Umbilical cord (tissue), 2 donors: Measurements from ENCODE around the gene TNFRSF19. TPM values are rescaled to one million over a fixed set of nuclear protein-coding genes. Genes with fewer than 3 reads are reported as not detected.
"Not testable (repeated sequence)": the region's sequence is repeated elsewhere in the genome, so short reads cannot be mapped to it uniquely, and the experiment has no call there.

ENCODE experiments used
- DNase-seq: peaks from one replicate; pipeline ENCODE4 v3.0.0-alpha.2; 2015; ENCODE audit warnings: low spot score
- total RNA-seq: library from RNA; depleted of rRNA; stranded (reverse); fragments of >200 nt; gene quantifications from one replicate; pipeline ENCODE4 v1.2.3, GENCODE V29; 2014; ENCODE audit warnings: low replicate concordance; ENCODE audit not compliant: insufficient read depth

The TNFRSF19 gene
- total RNA-seq, 1 donor from 2014 or later: 11.8 TPM

DNA sequence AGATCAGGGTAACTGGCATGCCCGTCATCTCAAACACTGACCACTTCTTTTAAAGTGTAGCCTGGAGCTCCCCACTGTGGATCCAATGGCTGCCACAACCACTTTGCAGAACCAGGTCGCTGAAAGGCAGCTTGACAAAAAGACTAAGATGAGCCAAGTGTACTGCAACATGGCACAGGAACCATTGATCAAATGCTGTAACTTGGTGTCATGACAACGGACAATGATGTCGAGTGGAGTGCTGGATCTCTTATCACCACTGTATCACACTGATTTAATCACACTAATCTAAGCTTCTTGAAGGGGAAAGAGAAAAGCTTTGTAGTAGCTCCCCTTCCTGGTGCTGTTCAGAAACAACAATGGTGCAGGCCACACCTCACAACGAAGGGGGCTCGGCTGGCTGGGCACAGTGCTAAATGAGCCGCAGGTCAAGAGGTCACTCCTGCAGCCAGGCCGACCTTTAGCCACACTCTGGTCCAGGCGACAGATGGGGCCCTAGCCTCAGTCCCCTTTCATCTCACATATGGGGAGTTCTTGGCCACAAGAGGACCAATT, 2.2 kb upstream of the TNFRSF19 start:
- no peak for DNase-seq

DNA sequence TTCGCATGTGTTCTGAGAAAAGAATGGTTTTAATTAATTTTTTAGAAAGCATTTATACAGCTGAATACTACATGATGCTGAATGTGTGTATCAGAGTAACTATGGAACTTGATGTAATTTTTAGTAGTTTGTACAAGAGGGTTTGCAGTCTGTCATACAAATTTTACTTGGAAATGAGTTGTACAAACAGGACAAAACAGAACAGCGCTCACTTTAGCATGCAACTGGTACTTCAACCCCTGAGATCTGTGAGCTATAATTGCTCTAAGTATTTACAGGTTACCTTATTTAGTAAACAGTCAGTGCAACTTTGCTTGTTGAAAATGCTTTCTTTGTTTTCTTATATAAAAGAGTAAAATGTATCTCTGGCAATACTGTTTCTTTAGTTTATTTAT, 706 bp downstream of the TNFRSF19 start:
- peak; percentile 65 for DNase-seq

DNA sequence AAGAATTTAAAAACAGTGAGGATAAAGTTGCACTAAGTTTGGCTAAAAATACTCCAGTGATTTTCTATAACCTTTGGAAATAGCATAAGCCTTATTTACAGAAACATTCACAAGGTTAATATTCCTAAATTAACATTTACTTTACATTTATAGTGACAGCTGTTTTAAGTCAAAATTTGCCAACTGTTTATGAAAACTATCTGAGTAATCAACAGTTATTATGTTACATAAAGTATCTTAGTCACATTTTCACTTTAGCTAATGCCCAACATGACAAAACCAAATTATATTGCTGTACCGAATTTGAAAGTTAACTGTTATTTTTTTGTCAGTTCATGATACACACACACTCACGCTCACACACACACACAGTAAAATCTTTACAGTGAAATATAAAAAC, 1.2 kb downstream of the TNFRSF19 start:
- no peak for DNase-seq

DNA sequence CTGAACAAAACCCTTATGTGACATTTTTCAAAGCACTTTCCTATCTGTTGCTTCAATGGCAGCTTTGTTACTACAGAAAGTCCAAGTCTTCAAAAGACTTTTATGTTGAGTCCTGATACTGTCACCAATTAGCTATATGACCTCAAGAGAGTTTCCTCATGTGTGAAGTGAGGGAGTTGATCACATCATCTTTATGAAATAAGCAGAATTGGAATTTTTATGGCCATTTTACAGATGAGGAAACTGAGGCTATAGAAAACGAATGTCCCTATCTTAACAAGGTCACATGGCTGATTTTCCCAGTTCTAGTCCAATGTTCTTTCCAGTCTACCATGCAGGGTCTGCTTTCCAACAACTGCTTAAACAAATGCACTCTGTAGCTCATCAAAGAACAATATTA, 2.6 kb downstream of the TNFRSF19 start:
- no peak for DNase-seq

DNA sequence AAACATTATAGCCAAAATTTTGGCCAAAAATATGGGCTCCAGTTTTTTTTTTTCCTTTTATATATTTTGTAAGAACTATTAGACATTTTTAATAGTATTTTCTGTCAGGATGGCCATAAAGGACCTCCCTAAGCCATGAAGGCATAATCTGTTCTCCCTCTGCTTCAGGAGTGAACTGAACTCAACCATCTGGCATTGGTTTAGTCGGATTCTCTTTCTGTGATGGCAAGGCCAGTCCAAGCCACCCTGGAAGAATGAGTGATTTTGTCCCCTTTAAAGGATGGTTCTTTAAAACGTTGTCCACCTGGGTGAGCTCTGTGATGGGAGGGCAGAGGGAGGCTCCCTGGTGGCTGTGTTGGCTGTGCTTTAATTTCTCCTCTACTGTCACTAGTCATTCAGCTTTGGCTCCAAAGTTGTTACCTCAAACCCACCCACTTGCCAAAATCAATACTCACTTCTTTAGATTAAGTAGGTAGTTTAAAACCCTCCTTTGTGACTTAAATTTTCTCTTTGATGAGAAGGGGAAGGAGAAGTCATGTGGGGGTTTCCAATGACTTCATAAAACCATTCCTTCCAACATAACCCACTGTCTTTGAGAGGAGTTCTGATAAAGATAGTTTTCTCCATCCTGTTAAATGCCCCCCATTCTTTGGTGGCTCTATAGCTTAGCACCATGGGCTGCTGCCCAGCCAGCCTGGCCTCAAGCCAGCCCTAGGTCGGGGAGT, 4.4 kb downstream of the TNFRSF19 start:
- no peak for DNase-seq

DNA sequence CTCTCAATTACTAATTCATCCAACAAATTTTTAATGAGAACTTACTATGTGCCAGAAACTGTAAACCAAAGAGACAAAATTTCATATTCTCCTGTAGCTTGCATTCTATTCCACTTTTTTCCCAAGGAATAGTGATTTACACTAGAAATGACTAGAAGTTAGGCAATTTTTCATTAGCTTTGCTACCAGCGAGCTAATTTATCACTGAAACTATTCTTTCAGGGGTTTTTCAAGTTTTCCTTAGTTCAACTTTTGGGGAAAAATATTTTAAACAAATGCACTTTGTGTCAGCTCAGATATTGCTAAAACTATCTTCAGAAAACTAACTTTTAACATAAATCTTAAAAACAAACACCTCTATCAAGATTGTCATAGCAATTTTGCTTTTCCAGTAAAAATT, 5.4 kb downstream of the TNFRSF19 start:
- DNase-seq: no peak

DNA sequence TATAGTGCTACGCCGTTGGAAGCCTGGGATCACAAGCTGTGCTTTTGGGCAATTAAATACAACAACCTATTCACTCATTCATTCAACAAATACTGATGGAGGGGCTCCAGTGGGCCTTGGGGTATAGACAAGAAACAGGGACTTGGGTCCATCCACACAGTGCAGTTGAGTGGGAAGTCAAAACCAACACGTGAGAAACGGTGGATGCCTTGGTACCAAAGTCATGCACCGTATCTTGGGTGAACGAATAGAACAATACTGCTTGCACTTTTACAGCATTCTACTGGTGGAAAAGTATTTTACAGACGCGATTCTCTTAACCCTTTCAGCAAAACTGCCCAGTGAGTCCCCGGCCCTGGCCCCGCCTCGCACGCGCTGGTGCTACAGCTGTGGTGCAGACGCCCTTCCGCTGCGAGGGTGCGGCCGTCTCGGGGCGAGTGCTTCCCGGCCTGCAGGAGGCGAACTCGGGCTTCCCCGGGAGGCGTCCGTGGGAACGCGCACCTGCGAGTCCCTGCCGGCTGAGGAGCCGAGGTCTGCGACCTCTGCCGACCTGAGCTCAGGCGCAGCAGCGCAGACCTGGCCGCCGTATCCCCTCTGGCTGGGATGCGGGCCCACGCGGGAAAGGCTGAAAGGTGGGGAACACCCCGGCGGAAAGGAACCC, 8.3 kb downstream of the TNFRSF19 start:
- peak; percentile 73 for DNase-seq

DNA sequence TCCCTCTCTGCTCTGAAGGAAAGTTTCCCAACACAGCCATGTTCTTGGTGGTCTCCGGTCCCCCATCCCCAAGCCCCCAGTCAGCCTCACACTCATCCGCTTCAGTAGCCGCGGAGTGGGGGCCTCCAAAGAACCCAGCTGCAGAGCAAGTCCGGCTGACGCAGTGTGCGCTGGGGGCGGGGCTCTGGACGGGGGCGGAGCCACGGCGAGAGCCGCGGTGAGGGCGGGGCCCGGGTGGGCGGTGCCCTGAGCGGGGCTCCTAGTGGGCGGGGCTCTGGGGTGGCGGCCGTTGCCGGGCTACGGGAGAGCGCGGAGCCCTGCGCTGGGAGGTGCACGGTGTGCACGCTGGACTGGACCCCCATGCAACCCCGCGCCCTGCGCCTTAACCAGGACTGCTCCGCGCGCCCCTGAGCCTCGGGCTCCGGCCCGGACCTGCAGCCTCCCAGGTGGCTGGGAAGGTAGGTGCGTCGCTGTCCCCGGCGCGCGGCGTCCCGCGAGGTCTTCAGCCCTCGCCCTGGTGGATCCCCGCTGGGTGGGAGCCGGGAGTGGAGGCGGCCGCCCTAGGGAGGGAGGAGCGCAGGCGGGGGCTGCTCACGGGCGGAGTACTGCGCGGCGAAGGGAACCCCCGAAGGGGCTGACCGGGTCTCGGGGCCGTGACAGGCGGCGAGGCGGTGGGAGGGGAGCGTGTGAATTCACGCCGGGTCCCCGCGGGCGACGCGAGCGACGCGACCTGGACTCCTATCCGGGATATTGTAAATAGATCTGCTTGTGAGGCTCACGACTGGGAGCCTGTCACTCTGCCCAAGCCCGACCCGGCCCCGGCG, 9.1 kb downstream of the TNFRSF19 start:
- DNase-seq: peak; percentile 93

DNA sequence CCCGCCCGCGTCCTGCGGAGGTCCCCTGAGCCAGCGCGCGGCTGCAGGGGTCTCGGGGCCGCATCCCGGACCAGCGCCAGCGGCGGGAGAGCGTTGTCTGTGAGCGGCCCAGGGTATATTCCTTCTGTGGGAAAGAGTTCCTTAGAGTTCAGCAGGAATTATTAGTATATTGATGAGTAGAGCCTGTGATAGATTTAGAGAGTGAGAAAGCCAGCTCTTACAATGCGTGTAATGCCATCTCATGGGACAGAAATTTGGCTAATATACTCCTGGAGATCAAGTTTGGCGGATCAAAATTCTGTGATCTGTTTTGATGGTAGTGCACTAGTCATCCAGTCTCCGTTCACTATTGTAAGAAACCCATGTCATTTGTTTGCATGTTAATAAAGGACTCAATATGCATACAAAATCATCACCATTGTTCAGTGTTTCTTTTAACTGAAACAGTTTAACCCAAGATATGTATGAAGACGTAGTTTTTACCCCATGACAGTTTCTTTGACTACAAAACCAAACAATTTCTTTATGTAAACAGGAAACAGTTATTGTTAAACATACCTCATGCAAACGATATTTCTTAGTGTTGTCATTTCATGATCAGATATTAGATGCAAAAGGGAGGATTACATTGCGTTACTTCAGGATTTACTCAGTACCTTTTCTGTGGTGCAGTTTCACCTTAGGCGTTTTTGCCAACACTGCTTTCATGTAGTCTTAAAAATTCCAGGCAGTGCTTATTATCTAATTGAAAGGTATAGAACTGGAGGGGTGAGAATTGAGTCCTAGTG, 9.9 kb downstream of the TNFRSF19 start:
- no peak for DNase-seq

DNA sequence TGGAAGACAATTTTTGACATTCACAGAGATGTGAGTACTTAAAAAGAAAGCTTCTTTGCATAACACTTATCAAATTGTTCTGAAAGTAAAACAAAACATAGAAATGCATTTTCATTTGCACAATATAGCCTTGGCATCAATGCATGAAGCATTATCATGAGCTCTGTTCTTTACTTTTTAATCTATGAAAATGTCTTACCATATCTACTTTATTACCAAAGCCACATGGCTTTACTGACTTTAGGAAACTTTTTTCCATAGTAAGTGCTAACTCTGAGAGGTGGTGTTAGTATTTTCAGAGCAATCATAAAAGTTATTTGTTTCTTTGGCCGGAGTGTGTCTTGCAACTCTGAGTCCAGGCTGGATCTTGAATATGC, 10.5 kb downstream of the TNFRSF19 start:
- DNase-seq: peak; percentile 52

DNA sequence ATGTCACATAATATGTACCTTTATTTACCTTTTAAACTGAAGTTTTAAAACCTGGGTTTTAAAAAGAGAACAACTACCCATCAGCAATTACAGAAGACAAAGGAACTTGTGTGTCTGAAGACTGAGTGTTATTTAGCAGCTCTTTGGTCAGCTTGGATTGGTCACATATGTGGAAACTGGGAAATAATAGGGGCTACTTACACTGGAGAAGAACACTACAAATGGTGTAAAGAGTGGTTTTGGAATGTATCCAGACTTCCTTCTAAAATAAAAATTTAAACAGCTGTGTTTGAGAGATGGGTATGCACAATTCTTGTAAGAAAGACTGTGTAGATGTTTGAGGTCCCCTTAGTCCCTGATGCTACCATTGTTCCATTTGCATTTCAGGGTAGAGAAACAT, 13.3 kb downstream of the TNFRSF19 start:
- no peak for DNase-seq

DNA sequence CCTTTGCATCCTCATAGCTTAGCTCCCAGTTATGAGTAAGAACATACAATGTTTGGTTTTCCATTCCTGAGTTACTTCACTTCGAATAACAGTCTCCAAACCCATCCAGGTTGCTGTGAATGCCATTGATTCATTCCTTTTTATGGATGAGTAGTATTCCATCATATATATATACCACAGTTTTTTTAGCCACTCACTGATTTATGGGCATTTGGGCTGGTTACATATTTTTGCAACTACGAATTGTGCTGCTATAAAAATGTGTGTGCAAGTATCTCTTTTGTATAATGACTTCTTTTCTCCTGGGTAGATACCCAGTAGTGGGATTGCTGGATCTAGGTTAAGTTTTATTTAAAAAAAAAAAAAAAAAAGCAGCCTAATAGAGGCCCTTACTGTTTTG, 14.1 kb downstream of the TNFRSF19 start:
- DNase-seq: no peak

DNA sequence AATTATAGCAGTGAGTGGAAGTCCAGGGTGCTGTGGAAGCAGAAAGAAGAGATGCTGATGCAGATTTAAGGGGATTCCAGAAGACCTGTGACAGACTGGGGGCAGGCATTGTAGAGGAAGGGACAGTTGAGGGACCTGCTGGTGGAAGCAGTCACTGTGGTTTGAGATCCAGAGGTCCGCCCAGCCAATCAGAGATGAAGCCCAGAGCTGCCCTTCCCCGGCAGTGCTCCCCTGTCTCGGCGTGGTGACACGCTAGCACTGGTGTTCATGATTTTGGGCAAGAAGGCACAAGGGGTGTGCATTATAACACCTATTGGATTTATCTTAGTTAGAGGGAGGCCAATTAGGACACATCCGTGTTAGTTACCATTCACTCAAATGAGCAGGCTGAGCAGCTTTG, 16.1 kb downstream of the TNFRSF19 start:
- DNase-seq: no peak

DNA sequence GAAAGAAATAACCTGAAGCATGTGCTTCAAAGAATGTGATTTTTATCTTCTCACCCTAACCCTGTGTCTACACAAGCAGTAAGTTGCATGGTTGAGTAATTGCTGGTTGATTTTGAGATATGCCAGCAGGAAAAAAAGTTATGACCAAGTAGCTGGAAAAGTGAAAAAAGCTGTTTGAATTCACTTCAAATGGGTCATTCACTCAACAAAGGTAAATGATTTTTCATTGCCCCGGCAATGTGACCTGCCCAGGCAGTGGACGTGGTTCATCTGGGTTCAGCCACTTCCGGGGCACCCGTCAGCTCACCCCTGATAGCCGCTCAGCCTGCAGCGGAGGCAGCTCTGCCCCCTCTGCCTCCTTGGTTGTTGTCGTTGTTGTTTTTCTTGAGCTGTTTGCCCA, 18.5 kb downstream of the TNFRSF19 start:
- no peak for DNase-seq

DNA sequence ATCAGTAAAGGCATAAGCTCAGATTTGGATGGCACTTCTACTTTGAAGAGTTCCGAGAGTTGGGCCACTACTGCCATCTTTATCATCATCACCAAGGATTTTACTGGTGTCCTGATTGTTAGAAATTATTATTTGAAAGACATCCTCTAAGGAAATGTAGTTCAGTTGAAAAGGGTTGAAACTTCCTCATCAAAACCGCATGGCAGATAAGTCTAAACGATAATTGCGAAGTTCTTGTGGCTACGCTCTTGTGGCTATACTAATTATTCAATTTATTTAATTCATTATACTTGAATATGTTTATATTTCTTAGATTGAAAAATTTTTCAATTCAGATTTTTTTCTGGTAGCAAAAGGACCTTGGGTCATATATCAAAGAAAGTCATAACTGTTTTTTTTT, 22.4 kb downstream of the TNFRSF19 start:
- no peak for DNase-seq

DNA sequence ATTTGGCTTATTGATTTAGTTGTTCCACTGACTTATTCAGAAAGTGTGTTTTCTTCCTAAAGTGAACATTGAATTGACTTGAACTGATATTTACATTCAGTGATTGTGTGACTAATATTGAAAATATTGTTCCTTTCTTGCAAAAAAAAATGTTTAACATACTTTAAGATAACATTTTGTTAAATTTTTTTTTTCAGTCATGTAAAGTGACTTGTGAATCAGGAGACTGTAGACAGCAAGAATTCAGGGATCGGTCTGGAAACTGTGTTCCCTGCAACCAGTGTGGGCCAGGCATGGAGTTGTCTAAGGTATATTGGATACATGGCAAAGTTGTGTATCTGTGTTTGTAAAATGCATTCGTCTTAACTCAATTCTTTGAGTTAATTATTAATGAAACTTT, 22.9 kb downstream of the TNFRSF19 start:
- no peak for DNase-seq

DNA sequence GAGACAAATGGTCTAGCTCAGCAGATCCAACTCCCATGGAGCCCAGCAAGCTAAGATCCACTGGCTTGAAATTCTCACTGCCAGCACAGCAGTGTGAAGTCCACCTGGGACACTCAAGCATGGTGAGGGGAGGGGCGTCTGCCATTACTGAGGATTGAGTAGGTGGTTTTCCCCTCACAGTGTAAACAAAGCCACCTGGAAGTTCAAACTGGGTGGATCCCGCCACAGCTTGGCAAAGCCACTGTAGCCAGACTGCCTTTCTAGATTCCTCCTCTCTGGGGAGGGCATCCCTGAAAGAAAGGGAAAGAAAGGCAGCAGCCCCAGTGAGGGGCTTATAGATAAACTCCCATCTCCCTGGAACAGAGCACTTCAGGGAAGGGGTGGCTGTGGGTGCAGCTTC, 24.1 kb downstream of the TNFRSF19 start:
- not testable (repeated sequence) for DNase-seq

DNA sequence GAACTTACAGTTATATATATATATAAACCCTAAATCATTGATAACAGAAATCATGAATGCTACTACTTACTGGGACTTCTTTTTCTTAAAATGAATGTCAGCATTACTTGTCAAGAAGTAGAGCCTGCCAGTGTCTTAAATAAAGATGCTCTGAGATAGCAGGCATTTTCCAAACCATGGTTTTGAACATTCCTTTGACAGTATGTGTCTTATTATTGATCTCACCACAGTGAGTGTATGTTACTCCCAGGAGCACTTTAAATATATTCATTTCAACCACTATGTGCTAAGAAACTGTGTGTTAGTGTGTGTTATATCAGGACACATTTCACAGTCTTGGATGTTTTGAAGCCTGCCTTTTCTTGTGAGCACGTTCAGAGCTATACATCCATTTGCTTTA, 28.2 kb downstream of the TNFRSF19 start:
- no peak for DNase-seq

DNA sequence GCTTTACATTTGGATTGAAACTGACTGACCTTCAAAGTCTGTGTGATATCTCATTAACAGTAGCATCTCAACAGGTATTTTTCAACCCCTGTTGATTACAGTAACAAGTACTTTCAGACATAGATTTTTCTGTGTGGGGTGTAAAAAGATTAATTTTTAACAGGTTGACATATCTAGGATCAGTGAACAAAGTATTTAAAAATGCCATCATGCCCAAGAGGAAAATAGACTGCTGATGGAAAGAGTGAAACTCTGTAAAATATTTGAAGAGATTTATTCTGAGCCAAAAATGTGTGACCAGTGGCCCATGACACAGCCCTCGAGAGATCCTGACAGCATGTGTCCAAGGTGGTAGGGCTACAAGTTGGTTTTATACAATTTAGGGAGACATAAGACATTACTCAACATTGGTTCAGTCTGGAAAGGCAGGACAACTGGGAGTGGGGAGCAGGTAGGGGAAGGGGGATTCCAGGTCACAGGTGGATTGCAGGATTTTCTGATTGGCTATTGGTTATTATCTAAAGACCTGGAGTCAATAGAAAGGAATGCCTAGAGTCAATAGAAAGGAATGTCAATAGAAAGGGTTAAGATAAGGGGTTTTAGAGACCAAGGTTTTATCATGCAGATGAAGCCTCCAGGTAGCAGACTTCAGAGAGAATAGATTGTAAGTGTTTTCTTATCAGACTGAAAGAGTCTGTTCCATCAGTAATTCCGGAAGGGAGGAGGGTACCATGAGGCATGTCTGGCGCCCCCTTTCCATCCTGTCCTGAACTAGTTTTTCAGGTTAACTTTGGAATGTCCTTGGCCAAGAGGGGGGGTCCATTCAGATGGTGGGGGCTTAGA, 29.1 kb downstream of the TNFRSF19 start:
- DNase-seq: no peak

DNA sequence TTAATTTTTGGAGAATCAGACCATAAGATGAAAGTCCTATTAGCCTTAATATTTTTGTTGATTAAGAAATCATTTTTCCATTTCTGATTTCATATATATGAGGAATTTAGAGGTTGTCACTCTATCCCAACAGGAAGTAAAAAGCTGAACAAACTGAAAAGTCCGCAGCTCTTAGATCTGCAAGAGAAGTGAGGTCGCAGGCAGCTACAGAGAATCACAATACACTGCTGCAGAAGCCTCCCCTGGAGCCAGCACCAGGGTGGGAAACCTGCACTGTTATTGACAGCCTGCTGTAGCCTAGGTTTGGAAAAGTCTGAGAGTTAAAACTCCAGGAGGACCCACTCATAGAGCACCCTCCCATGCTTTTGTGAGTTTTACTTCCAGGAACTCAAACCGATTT, 29.9 kb downstream of the TNFRSF19 start:
- DNase-seq: no peak

DNA sequence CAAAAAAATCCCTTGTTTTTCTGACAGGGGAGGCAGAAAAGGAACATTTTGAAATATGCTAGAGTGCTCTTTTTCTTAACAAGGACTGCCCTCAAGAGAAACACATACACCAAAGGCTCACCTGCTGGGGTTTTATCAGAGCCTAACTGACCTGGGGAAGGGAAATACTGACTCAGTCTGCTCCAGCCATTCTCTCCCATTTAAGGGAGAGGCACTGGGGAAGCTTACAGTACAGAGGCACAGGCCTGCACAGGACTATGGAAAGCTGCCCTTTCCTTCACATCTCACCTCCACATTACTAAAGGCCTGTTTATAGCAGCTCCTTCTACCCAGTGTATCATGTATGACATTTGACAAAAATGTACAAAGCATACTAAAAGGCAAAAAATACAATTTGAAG, 30.3 kb downstream of the TNFRSF19 start:
- DNase-seq: no peak
